ENCODE data around the gene DAAM1. TPM values are rescaled to one million over a fixed set of nuclear protein-coding genes. Genes with fewer than 3 reads are reported as not detected.

Gene DAAM1
- 31.0 and 33.4 TPM in 2 replicates for total RNA-seq

GRCh38 chr14:59188461-59189090 lies at the start of gene DAAM1:
Gene DAAM1, plus strand, starts transcription at chr14:59188667. Its CDS starts 74,811 bp downstream, at chr14:59263478.

